NCI-H748 (cell line): ENCODE results near the gene NPAS2.

ENCODE experiments used
- DNase-seq: peaks from one replicate; lab custom pipeline; 2025; ENCODE audit not compliant: unreplicated experiment; lab: John Stamatoyannopoulos, UW

Gene NPAS2

GRCh38 chr2:100819370-100820272 lies at the start of gene NPAS2:
NPAS2 (plus strand) TSS chr2:100820139; CDS start chr2:100904755, 84,616 bp downstream.
- peak; percentile 51 for DNase-seq

- DNase-seq = no peak
Measured at GRCh38 chr2:100771125-100771524, 48.8 kb upstream of the NPAS2 start.

GRCh38 chr2:100773538-100773937 lies 46.4 kb upstream of the NPAS2 start:
- DNase-seq = no peak

- no peak for DNase-seq
Measured at GRCh38 chr2:100776445-100776844, 43.5 kb upstream of the NPAS2 start.

GRCh38 chr2:100778637-100779450 lies 41.1 kb upstream of the NPAS2 start:
- no peak for DNase-seq

- DNase-seq = no peak
Measured at GRCh38 chr2:100779908-100780202, 40.1 kb upstream of the NPAS2 start.

- DNase-seq = no peak
Measured at GRCh38 chr2:100780203-100781008, 39.5 kb upstream of the NPAS2 start.

GRCh38 chr2:100781009-100781325 lies 39.0 kb upstream of the NPAS2 start:
- DNase-seq = no peak

- DNase-seq = no peak
Measured at GRCh38 chr2:100781523-100782379, 38.2 kb upstream of the NPAS2 start.

- DNase-seq = no peak
Measured at GRCh38 chr2:100782380-100782878, 37.5 kb upstream of the NPAS2 start.

GRCh38 chr2:100783987-100784386 lies 36.0 kb upstream of the NPAS2 start:
- no peak for DNase-seq

- no peak for DNase-seq
Measured at GRCh38 chr2:100784681-100785080, 35.3 kb upstream of the NPAS2 start.

- peak; percentile 0 for DNase-seq
Measured at GRCh38 chr2:100785626-100786296, 34.2 kb upstream of the NPAS2 start.

- DNase-seq = no peak
Measured at GRCh38 chr2:100786297-100786658, 33.7 kb upstream of the NPAS2 start.

GRCh38 chr2:100786985-100787384 lies 33.0 kb upstream of the NPAS2 start:
- DNase-seq = no peak

GRCh38 chr2:100789361-100789760 lies 30.6 kb upstream of the NPAS2 start:
- DNase-seq = no peak

- DNase-seq = no peak
Measured at GRCh38 chr2:100791294-100791935, 28.5 kb upstream of the NPAS2 start.

- no peak for DNase-seq
Measured at GRCh38 chr2:100791936-100792308, 28.0 kb upstream of the NPAS2 start.

- DNase-seq = no peak
Measured at GRCh38 chr2:100793220-100793619, 26.7 kb upstream of the NPAS2 start.
